ENCODE data around the gene RNF187. TPM values are rescaled to one million over a fixed set of nuclear protein-coding genes. Genes with fewer than 3 reads are reported as not detected.

RNF187 gene
- total RNA-seq, 1 experiment from 2014 or later, result 143 TPM

DNA sequence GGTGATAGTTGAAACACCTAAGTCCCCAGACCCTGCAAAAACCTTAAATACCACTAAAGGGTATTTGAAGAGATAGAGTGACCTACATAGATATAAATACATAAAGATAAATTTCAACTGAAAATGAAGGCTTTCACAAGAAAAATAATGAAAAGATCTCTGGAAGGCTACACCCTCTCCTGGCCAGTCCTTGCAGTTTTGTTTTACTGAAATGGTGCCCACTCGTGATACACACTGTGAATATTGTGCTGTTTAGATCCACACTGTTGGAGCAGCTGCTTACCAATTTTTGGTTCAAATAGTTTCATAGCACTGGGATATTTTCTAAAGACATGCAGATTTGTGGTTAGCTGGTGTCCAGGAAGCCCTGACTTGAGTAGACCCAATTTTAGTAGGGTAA lies 31.5 kb upstream of the RNF187 start:
- Histone ChIP-seq H3K4me1 (ENCODE audit: control insufficient read depth, insufficient read depth, low read length) (peaks cover 13% of the 10 kb centered on the region), H3K27me3 (ENCODE audit: control insufficient read depth, insufficient read depth, low read length) (no peaks in the 10 kb centered on the region), H3K9me3 (ENCODE audit: control insufficient read depth, insufficient read depth, low read depth, low read length) (no peaks in the 10 kb centered on the region), H3K4me3 (ENCODE audit: low read depth in 2 of 2, low read length in 2 of 2) (peak overlapping the region; percentile 23 to 58), H3K36me3 (ENCODE audit: control insufficient read depth, insufficient read depth, low read length) (peaks cover 6% of the 10 kb centered on the region), H3K27ac (ENCODE audit: low read length) (no peak overlapping the region)
- POLR2A ChIA-PET, result no interaction called here
- CTCF ChIA-PET, result no interaction called here
- intact Hi-C loops (cut with micrococcal nuclease; ENCODE audit: unreplicated experiment) (no loop called here), in situ Hi-C loops (cut with HindIII; ENCODE audit: low pct_unique_long_range_greater_than_20kb, low sequenced_read_pairs) (no loop called here)
- ATAC-seq (no peak), DNase-seq (ENCODE audit: low read depth, low spot score) (no peak)
- TF ChIP-seq, protein P1, sequence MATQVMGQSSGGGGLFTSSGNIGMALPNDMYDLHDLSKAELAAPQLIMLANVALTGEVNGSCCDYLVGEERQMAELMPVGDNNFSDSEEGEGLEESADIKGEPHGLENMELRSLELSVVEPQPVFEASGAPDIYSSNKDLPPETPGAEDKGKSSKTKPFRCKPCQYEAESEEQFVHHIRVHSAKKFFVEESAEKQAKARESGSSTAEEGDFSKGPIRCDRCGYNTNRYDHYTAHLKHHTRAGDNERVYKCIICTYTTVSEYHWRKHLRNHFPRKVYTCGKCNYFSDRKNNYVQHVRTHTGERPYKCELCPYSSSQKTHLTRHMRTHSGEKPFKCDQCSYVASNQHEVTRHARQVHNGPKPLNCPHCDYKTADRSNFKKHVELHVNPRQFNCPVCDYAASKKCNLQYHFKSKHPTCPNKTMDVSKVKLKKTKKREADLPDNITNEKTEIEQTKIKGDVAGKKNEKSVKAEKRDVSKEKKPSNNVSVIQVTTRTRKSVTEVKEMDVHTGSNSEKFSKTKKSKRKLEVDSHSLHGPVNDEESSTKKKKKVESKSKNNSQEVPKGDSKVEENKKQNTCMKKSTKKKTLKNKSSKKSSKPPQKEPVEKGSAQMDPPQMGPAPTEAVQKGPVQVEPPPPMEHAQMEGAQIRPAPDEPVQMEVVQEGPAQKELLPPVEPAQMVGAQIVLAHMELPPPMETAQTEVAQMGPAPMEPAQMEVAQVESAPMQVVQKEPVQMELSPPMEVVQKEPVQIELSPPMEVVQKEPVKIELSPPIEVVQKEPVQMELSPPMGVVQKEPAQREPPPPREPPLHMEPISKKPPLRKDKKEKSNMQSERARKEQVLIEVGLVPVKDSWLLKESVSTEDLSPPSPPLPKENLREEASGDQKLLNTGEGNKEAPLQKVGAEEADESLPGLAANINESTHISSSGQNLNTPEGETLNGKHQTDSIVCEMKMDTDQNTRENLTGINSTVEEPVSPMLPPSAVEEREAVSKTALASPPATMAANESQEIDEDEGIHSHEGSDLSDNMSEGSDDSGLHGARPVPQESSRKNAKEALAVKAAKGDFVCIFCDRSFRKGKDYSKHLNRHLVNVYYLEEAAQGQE (IDR thresholded peaks at IDR 0.05; ENCODE audit: insufficient read depth in 1 of 2, low read depth in 2 of 2, low read length in 1 of 2), result no peak
- TF ChIP-seq, protein P2, sequence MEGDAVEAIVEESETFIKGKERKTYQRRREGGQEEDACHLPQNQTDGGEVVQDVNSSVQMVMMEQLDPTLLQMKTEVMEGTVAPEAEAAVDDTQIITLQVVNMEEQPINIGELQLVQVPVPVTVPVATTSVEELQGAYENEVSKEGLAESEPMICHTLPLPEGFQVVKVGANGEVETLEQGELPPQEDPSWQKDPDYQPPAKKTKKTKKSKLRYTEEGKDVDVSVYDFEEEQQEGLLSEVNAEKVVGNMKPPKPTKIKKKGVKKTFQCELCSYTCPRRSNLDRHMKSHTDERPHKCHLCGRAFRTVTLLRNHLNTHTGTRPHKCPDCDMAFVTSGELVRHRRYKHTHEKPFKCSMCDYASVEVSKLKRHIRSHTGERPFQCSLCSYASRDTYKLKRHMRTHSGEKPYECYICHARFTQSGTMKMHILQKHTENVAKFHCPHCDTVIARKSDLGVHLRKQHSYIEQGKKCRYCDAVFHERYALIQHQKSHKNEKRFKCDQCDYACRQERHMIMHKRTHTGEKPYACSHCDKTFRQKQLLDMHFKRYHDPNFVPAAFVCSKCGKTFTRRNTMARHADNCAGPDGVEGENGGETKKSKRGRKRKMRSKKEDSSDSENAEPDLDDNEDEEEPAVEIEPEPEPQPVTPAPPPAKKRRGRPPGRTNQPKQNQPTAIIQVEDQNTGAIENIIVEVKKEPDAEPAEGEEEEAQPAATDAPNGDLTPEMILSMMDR (IDR thresholded peaks at IDR 0.05), result no peak
- TF ChIP-seq SIN3A (IDR thresholded peaks at IDR 0.05; ENCODE audit: borderline replicate concordance, insufficient read depth, low read depth, low read length) (no peak), POLR2AphosphoS5 (IDR thresholded peaks at IDR 0.05; ENCODE audit: low read depth, low read length) (no peak), TCF7L2 (IDR thresholded peaks at IDR 0.05; ENCODE audit: low read depth, low read length) (no peak)
- BruUV-seq (replicated peaks), result no TSS peak

DNA sequence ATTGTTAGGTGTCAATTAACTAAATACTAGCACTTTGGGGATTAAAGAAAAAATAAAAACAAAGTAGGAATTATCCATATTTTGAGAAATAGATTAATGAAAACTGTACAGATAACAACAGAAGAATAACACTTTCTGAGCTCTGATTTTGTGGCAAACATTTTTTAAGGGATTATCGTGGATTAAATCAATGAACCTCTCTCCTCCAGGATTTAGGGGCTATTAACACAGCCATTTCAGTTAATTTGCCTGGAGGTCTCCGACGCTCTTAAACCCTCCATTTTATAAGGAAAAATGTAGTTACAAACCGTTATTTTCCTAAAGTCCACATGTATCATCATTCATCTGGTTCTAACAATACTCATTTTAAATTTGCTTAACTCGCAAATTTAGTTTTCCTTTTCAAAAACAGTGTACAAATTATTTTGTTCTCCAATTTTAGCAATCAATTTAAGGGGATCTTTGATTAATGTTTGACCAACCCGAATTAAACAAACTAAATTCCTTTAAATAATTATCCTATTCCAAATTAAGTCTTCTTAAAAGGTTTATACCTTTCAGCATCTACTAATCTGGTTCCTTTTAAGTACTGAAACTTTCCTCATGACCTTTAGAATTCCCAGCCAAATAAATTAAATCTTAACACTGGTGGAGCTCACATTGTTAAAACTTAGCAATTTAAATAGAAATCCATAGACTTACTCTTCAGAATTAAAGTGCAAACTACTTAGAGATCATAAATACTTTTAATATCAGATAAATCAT lies 30.7 kb upstream of the RNF187 start:
- DNase-seq (ENCODE audit: low read depth, low spot score) (no peak), ATAC-seq (no peak)
- BruUV-seq (replicated peaks), result no TSS peak
- in situ Hi-C loops (cut with HindIII; ENCODE audit: low pct_unique_long_range_greater_than_20kb, low sequenced_read_pairs), result no loop called here
- CTCF ChIA-PET, result no interaction called here
- H3K9me3 ChIP-seq (ENCODE audit: control insufficient read depth, insufficient read depth, low read depth, low read length), result no peaks in the 10 kb centered on the region
- POLR2A ChIA-PET, result no interaction called here
- peak overlapping the region; percentile 67 for H3K27ac ChIP-seq (ENCODE audit: low read length)
- no peaks in the 10 kb centered on the region for H3K27me3 ChIP-seq (ENCODE audit: control insufficient read depth, insufficient read depth, low read length)
- H3K36me3 ChIP-seq (ENCODE audit: control insufficient read depth, insufficient read depth, low read length), result peaks cover 6% of the 10 kb centered on the region
- peak overlapping the region; percentile 58 to 69 for H3K4me3 ChIP-seq (ENCODE audit: low read depth in 2 of 2, low read length in 2 of 2)
- intact Hi-C loops (cut with micrococcal nuclease; ENCODE audit: unreplicated experiment), result no loop called here
- TF ChIP-seq SIN3A (IDR thresholded peaks at IDR 0.05; ENCODE audit: borderline replicate concordance, insufficient read depth, low read depth, low read length) (no peak), POLR2AphosphoS5 (IDR thresholded peaks at IDR 0.05; ENCODE audit: low read depth, low read length) (no peak), TCF7L2 (IDR thresholded peaks at IDR 0.05; ENCODE audit: low read depth, low read length) (no peak)
- TF ChIP-seq, protein P2 (IDR thresholded peaks at IDR 0.05), result no peak
- TF ChIP-seq, protein P1 (IDR thresholded peaks at IDR 0.05; ENCODE audit: insufficient read depth in 1 of 2, low read depth in 2 of 2, low read length in 1 of 2), result no peak
- H3K4me1 ChIP-seq (ENCODE audit: control insufficient read depth, insufficient read depth, low read length), result peaks cover 13% of the 10 kb centered on the region

Measured in Panc1 (cell line).